Fibroblast of lung (primary cell): ENCODE measurements around the gene PPARG.

Experiments used
- CTCF ChIP-seq, 2 donors: IDR thresholded peaks in 1 of 2; conservative IDR thresholded peaks in 1 of 2; 1 replicate in 1 of 2; 2 replicates in 1 of 2; pipeline ENCODE4 v1.5.1; 2011 to 2012; ENCODE audit warnings: low read length in 2 of 2, control low read depth in 1 of 2, inconsistent platforms in 1 of 2, low read depth in 1 of 2, mild to moderate bottlenecking in 1 of 2
- EZH2 ChIP-seq: IDR thresholded peaks from 2 replicates; pipeline ENCODE4 v1.5.1; 2012; ENCODE audit warnings: low read length, control low read depth, mild to moderate bottlenecking; ENCODE audit errors: missing control alignments

GRCh38 chr3:12468276-12468675 is 179.4 kb downstream of the PPARG start:
- TF ChIP-seq CTCF (conservative IDR thresholded peaks at IDR 0.05 in 1 of 2, IDR thresholded peaks at IDR 0.05 in 1 of 2; ENCODE audit: low read depth in 1 of 2, low read length in 2 of 2) (no peak), EZH2 (no peak)
